ENCODE measurements around the gene TOX4.
"Not testable (repeated sequence)": the region's sequence is repeated elsewhere in the genome, so short reads cannot be mapped to it uniquely, and the experiment has no call there.

TOX4 gene

GRCh38 chr14:21535545-21536417, 58.8 kb downstream of the TOX4 start:
- no peak for DNase-seq (ENCODE audit: low spot score)

DNA sequence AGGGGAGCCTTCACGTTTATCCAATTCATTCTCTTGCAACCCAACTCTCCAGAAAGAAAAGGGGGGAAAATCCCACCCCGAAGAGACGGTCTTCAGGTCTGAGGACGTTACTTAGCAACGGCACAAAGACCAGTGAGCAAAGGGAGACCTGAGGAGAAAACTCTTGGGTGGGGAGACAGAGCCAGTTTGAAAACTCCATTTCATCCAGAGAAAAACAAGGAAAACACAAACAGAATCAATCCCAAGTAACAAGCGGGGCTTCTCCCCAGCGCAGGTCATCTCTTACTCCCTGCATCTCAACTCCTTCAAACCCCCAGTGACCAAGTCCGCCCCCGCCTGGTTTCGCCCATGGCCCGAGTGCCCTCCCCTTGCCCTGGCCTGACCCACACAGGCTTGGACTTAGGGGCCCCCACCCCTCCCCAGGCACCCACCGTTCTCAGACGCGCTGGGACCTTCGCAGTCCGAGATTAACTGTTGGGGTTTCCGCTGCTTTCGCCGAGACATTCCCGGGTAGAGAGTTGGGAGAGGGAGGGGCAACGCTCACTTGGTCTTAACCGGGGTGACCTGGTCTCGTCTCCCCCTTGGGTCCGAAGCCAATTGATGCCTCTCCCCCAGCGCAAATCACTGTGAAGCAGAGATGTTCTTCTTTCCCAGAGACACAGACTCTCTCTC, 59.6 kb downstream of the TOX4 start:
- peak; percentile 33 for DNase-seq (ENCODE audit: low spot score)

DNA sequence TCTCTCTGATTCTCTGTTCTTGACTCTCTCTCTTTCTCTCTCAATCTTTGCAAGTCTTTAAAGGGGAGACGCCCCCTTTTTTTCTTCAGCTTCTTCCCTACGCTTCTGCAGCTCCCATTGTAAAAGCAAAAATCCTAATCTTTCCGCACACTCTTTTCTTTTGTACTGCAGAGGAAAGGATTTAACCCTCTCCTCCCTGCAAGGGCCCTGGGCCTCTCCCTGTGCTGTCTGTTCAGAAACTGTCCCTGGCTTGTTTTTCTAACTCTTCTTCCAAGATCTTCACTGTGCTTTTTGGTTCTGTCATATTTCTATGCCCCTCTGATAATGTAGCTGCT, 60.1 kb downstream of the TOX4 start:
- DNase-seq (ENCODE audit: low spot score), result no peak

GRCh38 chr14:21539189-21539940, 62.4 kb downstream of the TOX4 start:
- DNase-seq (ENCODE audit: low spot score), result no peak

DNA sequence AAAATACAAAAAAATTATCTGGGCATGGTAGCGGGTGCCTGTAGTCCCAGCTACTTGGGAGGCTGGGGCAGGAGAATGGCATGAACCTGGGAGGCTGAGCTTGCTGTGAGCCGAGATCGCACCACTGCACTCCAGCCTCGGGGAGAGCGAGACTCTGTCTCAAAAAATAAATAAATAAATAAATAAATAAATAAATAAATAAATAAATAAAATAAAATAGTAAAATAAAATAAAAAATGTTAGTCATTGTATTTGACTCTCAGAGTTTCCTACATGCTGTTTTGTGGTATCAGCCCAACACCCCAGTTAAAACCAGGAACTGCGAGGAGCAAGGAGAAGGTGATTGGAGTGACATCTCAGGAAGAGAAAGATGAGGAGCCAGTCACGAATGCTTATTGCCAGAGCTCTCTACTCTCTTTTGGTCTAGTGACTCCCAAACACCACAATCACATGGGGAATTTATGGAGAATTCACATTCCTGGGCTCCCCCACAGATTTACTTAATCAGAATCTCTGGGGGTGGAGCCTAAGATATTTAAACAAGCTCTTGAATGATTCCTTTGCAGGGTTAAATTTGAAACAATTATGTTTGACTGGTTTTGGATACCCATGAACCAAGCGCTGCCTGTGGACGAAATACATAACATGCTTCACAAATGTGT, 64.5 kb downstream of the TOX4 start:
- no peak for DNase-seq (ENCODE audit: low spot score)

GRCh38 chr14:21543521-21543960, 66.5 kb downstream of the TOX4 start:
- peak; percentile 38 for DNase-seq (ENCODE audit: low spot score)

DNA sequence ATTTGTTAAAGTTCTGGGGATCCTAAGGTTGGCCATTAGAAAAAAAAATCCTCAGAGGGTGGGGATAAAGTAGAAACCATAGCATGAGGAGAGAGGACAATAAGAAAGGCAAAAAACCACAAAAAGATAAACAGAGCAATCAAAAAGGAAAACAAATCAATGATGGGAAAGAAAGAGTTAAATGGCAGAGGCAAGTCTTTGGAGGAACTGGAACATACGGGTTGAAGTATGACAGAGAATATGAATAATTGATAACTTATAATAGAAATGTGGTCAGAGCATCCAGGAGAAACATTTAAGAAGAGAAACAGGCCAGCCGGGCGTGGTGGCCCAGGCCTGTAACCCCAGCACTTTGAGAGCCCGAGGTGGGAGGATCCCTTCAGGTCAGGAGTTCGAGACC, 67.0 kb downstream of the TOX4 start:
- no peak for DNase-seq (ENCODE audit: low spot score)

- not testable (repeated sequence) for DNase-seq (ENCODE audit: low spot score)
Observed at GRCh38 chr14:21544588-21544987, 67.6 kb downstream of the TOX4 start.

All from iPS-NIHi11 (cell line).